Stimulated activated CD4-positive, alpha-beta T cell treated with anti-CD3 and anti-CD28 coated beads, Interleukin-1b, Interleukin-23, amount 100 ng/mL, for 24 hours (primary cell): ENCODE data around the gene RNF32.
"Not testable (repeated sequence)": the region's sequence is repeated elsewhere in the genome, so short reads cannot be mapped to it uniquely, and the experiment has no call there.

Experiments
- DNase-seq, 4 experiments: peaks; one replicate each; pipeline ENCODE4 v3.0.0-alpha.2; 2020; ENCODE audit warnings: low read depth in 4 of 4, low spot score in 1 of 4

Gene RNF32

GRCh38 chr7:156639426-156640256 lies 933 bp upstream of the RNF32 start:
- DNase-seq, result no peak

GRCh38 chr7:156640949-156641485 lies 443 bp downstream of the RNF32 start:
- DNase-seq, result peak in 2 of 4 experiments; percentile 41 to 54

GRCh38 chr7:156642306-156643045 lies 1.9 kb downstream of the RNF32 start:
- no peak for DNase-seq

GRCh38 chr7:156647330-156647729 lies 6.8 kb downstream of the RNF32 start:
- not testable (repeated sequence) for DNase-seq

- no peak for DNase-seq
Observed at GRCh38 chr7:156650042-156650441, 9.5 kb downstream of the RNF32 start.

GRCh38 chr7:156651474-156651873 lies 10.9 kb downstream of the RNF32 start:
- no peak for DNase-seq

GRCh38 chr7:156652886-156653568 lies 12.5 kb downstream of the RNF32 start:
- DNase-seq, result no peak

GRCh38 chr7:156654511-156655234 lies 14.1 kb downstream of the RNF32 start:
- DNase-seq, result no peak

- no peak for DNase-seq
Observed at GRCh38 chr7:156655251-156655650, 14.7 kb downstream of the RNF32 start.

GRCh38 chr7:156655983-156656382 lies 15.4 kb downstream of the RNF32 start:
- no peak for DNase-seq

- no peak for DNase-seq
Observed at GRCh38 chr7:156656598-156656997, 16.0 kb downstream of the RNF32 start.

- DNase-seq, result no peak
Observed at GRCh38 chr7:156657681-156658080, 17.1 kb downstream of the RNF32 start.

- no peak for DNase-seq
Observed at GRCh38 chr7:156659203-156659602, 18.6 kb downstream of the RNF32 start.

GRCh38 chr7:156659961-156660360 lies 19.4 kb downstream of the RNF32 start:
- DNase-seq, result no peak

GRCh38 chr7:156661637-156662036 lies 21.1 kb downstream of the RNF32 start:
- no peak for DNase-seq

GRCh38 chr7:156662277-156662676 lies 21.7 kb downstream of the RNF32 start:
- no peak for DNase-seq

- DNase-seq, result no peak
Observed at GRCh38 chr7:156665101-156665500, 24.5 kb downstream of the RNF32 start.

GRCh38 chr7:156666368-156667109 lies 26.0 kb downstream of the RNF32 start:
- no peak for DNase-seq

- no peak for DNase-seq
Observed at GRCh38 chr7:156667110-156667426, 26.5 kb downstream of the RNF32 start.

- DNase-seq, result no peak
Observed at GRCh38 chr7:156668130-156668741, 27.7 kb downstream of the RNF32 start.
